Endothelial cell of umbilical vein (primary cell): ENCODE data around the gene SLC27A4. TPM values are rescaled to one million over a fixed set of nuclear protein-coding genes. Genes with fewer than 3 reads are reported as not detected.

Source experiments
- BruUV-seq: library from RNA; stranded (reverse); fragments of 400-500 nt; replicated peaks from 2 replicates; lab custom pipeline; 2021; lab: Mats Ljungman, UMichigan
- CTCF ChIA-PET: fragments of 300-600, 350-600 bp; sonication (Branson Sonifier 250); formaldehyde crosslinking; loops from one replicate; lab custom pipeline; 2021; ENCODE audit warnings: antibody characterized with exemption, inconsistent platforms; lab: Charles Lee
- POLR2A ChIA-PET: fragments of 300-600, 350-600 bp; sonication (Branson Sonifier 250); formaldehyde crosslinking; loops from one replicate; lab custom pipeline; 2021; ENCODE audit warnings: antibody characterized with exemption, inconsistent platforms; lab: Charles Lee
- DNase-seq: peaks from one replicate; pipeline ENCODE4 v3.0.0-alpha.2; 2011; ENCODE audit warnings: low read depth, low spot score
- FAIRE-seq: peaks from 2 replicates; lab custom pipeline; 2011; peaks lifted over from hg19 to GRCh38; lab: Jason Lieb, UNC
- H2AFZ ChIP-seq: 2 replicates; pipeline ENCODE4 v1.6.0; 2012; ENCODE audit warnings: low read depth, low read length, control low read depth, inconsistent platforms
- H3K27ac ChIP-seq: 2 replicates; pipeline ENCODE4 v1.5.1; 2011; ENCODE audit warnings: low read depth, mild to moderate bottlenecking, control low read depth, low read length, moderate library complexity; ENCODE audit not compliant: insufficient read depth
- H3K27me3 ChIP-seq, 2 experiments: 2 replicates each; pipeline versions ENCODE4 v1.6.0 to v1.6.1; 2011; ENCODE audit warnings: low read length in 2 of 2, mixed read lengths in 1 of 2; ENCODE audit not compliant: control insufficient read depth in 2 of 2, insufficient read depth in 2 of 2
- H3K36me3 ChIP-seq, 2 experiments: 2 replicates in 1 of 2; 3 replicates in 1 of 2; pipeline ENCODE4 v1.5.1; 2011; ENCODE audit warnings: low read length in 2 of 2, mild to moderate bottlenecking in 1 of 2, moderate library complexity in 1 of 2; ENCODE audit not compliant: control insufficient read depth in 2 of 2, insufficient read depth in 2 of 2; ENCODE audit errors: extremely low read depth in 1 of 2
- H3K4me1 ChIP-seq: 3 replicates; pipeline ENCODE4 v1.5.1; 2011; ENCODE audit warnings: mild to moderate bottlenecking, low read length; ENCODE audit not compliant: control insufficient read depth, insufficient read depth; ENCODE audit errors: extremely low read depth
- H3K4me2 ChIP-seq: 2 replicates; pipeline ENCODE4 v1.6.1; 2011; ENCODE audit warnings: low read length, control low read depth, mixed read lengths; ENCODE audit not compliant: insufficient read depth
- H3K4me3 ChIP-seq, 3 experiments: fragments of 200-600 bp in 1 of 3; sonication (generic), shearing (Covaris generic) in 1 of 3; replicated peaks in 1 of 3; 2 replicates each; pipeline ENCODE4 v1.5.1; 2011 to 2016; ENCODE audit warnings: control low read depth in 3 of 3, low read length in 3 of 3, mild to moderate bottlenecking in 2 of 3, inconsistent platforms in 1 of 3, low read depth in 1 of 3, moderate library complexity in 1 of 3; ENCODE audit not compliant: insufficient read depth in 1 of 3
- H3K79me2 ChIP-seq: 2 replicates; pipeline ENCODE4 v1.6.0; 2012; ENCODE audit warnings: low read length, inconsistent platforms; ENCODE audit not compliant: control insufficient read depth, insufficient read depth
- H3K9ac ChIP-seq: replicated peaks from 2 replicates; pipeline ENCODE3; 2011; ENCODE audit warnings: low read length, control low read depth; ENCODE audit not compliant: insufficient read depth; ENCODE audit errors: extremely low read depth
- H3K9me1 ChIP-seq: replicated peaks from 3 replicates; pipeline ENCODE4 v1.6.0; 2011; ENCODE audit warnings: mild to moderate bottlenecking, low read length; ENCODE audit not compliant: control insufficient read depth, insufficient read depth; ENCODE audit errors: extremely low read depth
- H3K9me3 ChIP-seq: replicated peaks from 2 replicates; pipeline ENCODE4 v1.5.1; 2012; ENCODE audit warnings: low read length, inconsistent platforms; ENCODE audit not compliant: control insufficient read depth, insufficient read depth
- H4K20me1 ChIP-seq: replicated peaks from 2 replicates; pipeline ENCODE3; 2011; ENCODE audit warnings: mild to moderate bottlenecking, low read length; ENCODE audit not compliant: control insufficient read depth, insufficient read depth; ENCODE audit errors: extremely low read depth
- CTCF ChIP-seq, 2 donors: IDR thresholded peaks; 1 replicate in 1 of 2; 2 replicates in 1 of 2; pipeline ENCODE4 v1.5.1; 2011; ENCODE audit warnings: low read length in 2 of 2, mild to moderate bottlenecking in 2 of 2, moderate library complexity in 2 of 2, control low read depth in 1 of 2, inconsistent platforms in 1 of 2, low read depth in 1 of 2; ENCODE audit not compliant: insufficient read depth in 1 of 2; ENCODE audit errors: extremely low read depth in 1 of 2
- EZH2 ChIP-seq: IDR thresholded peaks from 2 replicates; pipeline ENCODE4 v1.6.1; 2012; ENCODE audit warnings: borderline replicate concordance, low read depth, mild to moderate bottlenecking, moderate library complexity, low read length, inconsistent platforms; ENCODE audit not compliant: severe bottlenecking
- FOS ChIP-seq: IDR thresholded peaks from 2 replicates; pipeline ENCODE4 v1.6.1; 2011; ENCODE audit warnings: mild to moderate bottlenecking, low read length, moderate library complexity, borderline replicate concordance; ENCODE audit not compliant: insufficient read depth
- GATA2 ChIP-seq: IDR thresholded peaks from 2 replicates; pipeline ENCODE4 v1.7.0; 2011; ENCODE audit warnings: low read depth, mild to moderate bottlenecking, moderate library complexity, mixed read lengths, low read length; ENCODE audit not compliant: insufficient read length, insufficient read depth
- JUN ChIP-seq: IDR thresholded peaks from 2 replicates; pipeline ENCODE4 v1.6.1; 2011; ENCODE audit warnings: borderline replicate concordance, low read depth; ENCODE audit not compliant: insufficient read length, insufficient read depth
- MAX ChIP-seq: IDR thresholded peaks from 2 replicates; pipeline ENCODE4 v1.6.1; 2011; ENCODE audit not compliant: insufficient read depth, insufficient read length
- MYC ChIP-seq: IDR thresholded peaks from one replicate; pipeline ENCODE4 v1.6.1; 2011; ENCODE audit warnings: mild to moderate bottlenecking, low read depth, low read length
- POLR2A ChIP-seq: IDR thresholded peaks from 2 replicates; pipeline ENCODE4 v1.6.1; 2012; ENCODE audit warnings: low read depth, mild to moderate bottlenecking, control low read depth, low read length
- POLR2AphosphoS5 ChIP-seq: IDR thresholded peaks from 2 replicates; pipeline ENCODE4 v1.6.1; 2012; ENCODE audit warnings: low read depth, mild to moderate bottlenecking, control low read depth, low read length, moderate library complexity; ENCODE audit not compliant: insufficient read depth
- dilution Hi-C: fragments of 300-500 bp; cut with MboI; formaldehyde crosslinking; loops from one replicate; pipeline ENCODE4 v1.15.0; 2019; ENCODE audit warnings: low sequenced_read_pairs; ENCODE audit not compliant: extremely low pct_ligation_motif_present
- intact Hi-C: fragments of 100-400 bp; cut with micrococcal nuclease; formaldehyde crosslinking; loops from one replicate; pipeline ENCODE4 v1.10.0; 2022
- polyA plus RNA-seq, 4 experiments: library from polyadenylated mRNA; depleted of rRNA in 3 of 4; stranded (reverse) in 3 of 4; unstranded in 1 of 4; fragments of >200 nt; gene quantifications; 2 replicates each; pipeline versions ENCODE4 v1.2.1 to v1.2.3, GENCODE V29; 2011 to 2012; ENCODE audit warnings: missing spikeins in 1 of 4
- total RNA-seq: library from RNA; stranded (reverse); gene quantifications from 2 replicates; pipeline ENCODE4 v1.2.3, GENCODE V29; 2021

SLC27A4 gene
- total and polyA plus RNA-seq, 2 donors (not counting 3 experiments of a cell fraction or from before 2014, with no cell fraction given): 29.9 to 35.0 TPM

GRCh38 chr9:128304136-128304970 lies 36.0 kb upstream of the SLC27A4 start:
- no peaks in the 10 kb centered on the region for H4K20me1 ChIP-seq
- intact Hi-C loops (no loop called here), dilution Hi-C loops (no loop called here)
- BruUV-seq: no TSS peak
- H3K4me3 ChIP-seq: no peak overlapping the region
- ChIA-PET CTCF (interaction anchor here (1.2 to 2.4 kb wide), 5 partner anchors 9 to 49 kb away, joined by 3 to 19 read pairs (median 4); partner anchors contain the start of genes GOLGA2 and SWI5), POLR2A (no interaction called here)
- H3K4me1 ChIP-seq: peaks cover 6% of the 10 kb centered on the region
- no peaks in the 10 kb centered on the region for H3K27me3 ChIP-seq
- no peak overlapping the region for H3K4me2 ChIP-seq
- H3K9me1 ChIP-seq: no peaks in the 10 kb centered on the region
- no peaks in the 10 kb centered on the region for H3K79me2 ChIP-seq
- no peak for TF ChIP-seq POLR2AphosphoS5
- no peak for TF ChIP-seq POLR2A
- no peak for TF ChIP-seq GATA2
- TF ChIP-seq MYC: no peak
- H3K36me3 ChIP-seq: no peaks in the 10 kb centered on the region
- DNase-seq (no peak), FAIRE-seq (peak; percentile 15)
- no peak overlapping the region for H3K27ac ChIP-seq
- no peak overlapping the region for H2AFZ ChIP-seq
- no peak overlapping the region for H3K9ac ChIP-seq
- H3K9me3 ChIP-seq: no peaks in the 10 kb centered on the region

GRCh38 chr9:128304971-128305288 lies 35.4 kb upstream of the SLC27A4 start:
- peaks cover 0 to 4% of the 10 kb centered on the region in 2 experiments for H3K36me3 ChIP-seq
- no peak overlapping the region for H2AFZ ChIP-seq
- peaks cover 6% of the 10 kb centered on the region for H3K4me1 ChIP-seq
- H3K9me1 ChIP-seq: no peaks in the 10 kb centered on the region
- CTCF ChIA-PET: interaction anchor here (0.7 to 2.4 kb wide), 4 partner anchors 9 to 50 kb away, joined by 3 to 19 read pairs (median 6); no protein-coding TSS in a partner anchor
- H3K27me3 ChIP-seq: no peaks in the 10 kb centered on the region
- no peak overlapping the region for H3K27ac ChIP-seq
- intact Hi-C loops (no loop called here), dilution Hi-C loops (no loop called here)
- H3K9ac ChIP-seq: no peak overlapping the region
- H3K4me3 ChIP-seq: no peak overlapping the region
- no peaks in the 10 kb centered on the region for H3K9me3 ChIP-seq
- no peaks in the 10 kb centered on the region for H4K20me1 ChIP-seq
- FAIRE-seq (no peak), DNase-seq (no peak)
- TF ChIP-seq POLR2A: no peak
- no peak for TF ChIP-seq CTCF (IDR thresholded peaks at IDR 0.05; ENCODE audit: extremely low read depth in 1 of 2, insufficient read depth in 1 of 2, low read depth in 1 of 2, low read length in 2 of 2)
- TF ChIP-seq MYC: no peak
- TF ChIP-seq EZH2: no peak
- TF ChIP-seq GATA2: no peak
- no peak for TF ChIP-seq JUN
- TF ChIP-seq FOS: no peak
- TF ChIP-seq POLR2AphosphoS5: no peak
- TF ChIP-seq MAX: no peak
- no peak overlapping the region for H3K4me2 ChIP-seq
- BruUV-seq: no TSS peak
- POLR2A ChIA-PET: no interaction called here
- H3K79me2 ChIP-seq: no peaks in the 10 kb centered on the region
